Measurements from ENCODE around the gene UBASH3B.

UBASH3B gene

DNA sequence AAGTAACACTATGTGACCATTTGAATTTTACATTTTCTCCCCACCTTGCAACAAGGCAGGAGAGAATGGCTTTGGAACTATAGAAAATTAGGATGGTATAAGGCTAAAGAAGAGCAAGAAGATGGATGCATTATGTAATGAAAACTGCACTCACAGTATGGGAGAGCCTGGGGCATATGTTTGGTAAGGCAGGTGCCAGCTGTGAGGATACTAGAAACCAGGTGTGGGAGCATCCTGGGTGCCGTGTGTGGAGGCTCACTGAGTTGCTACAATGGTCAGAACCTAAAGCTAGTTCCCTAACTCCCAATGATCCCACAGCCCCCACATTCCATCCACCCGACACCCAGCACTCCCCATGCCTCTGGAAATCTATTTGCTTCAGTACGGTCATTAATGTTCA is 42.9 kb downstream of the UBASH3B start:
- no peaks in the 10 kb centered on the region for H3K4me1 ChIP-seq (ENCODE audit: insufficient read depth, low read length)
- H3K9ac ChIP-seq (ENCODE audit: low read length): no peak overlapping the region
- H3K36me3 ChIP-seq (ENCODE audit: insufficient read depth, low read length): no peaks in the 10 kb centered on the region
- H3K27me3 ChIP-seq (ENCODE audit: control insufficient read depth in 1 of 2, insufficient read depth in 2 of 2, low read length in 2 of 2): no peaks in the 10 kb centered on the region
- H3K4me3 ChIP-seq (ENCODE audit: low read depth in 1 of 2, low read length in 2 of 2): no peak overlapping the region
- no peaks in the 10 kb centered on the region for H3K9me3 ChIP-seq (ENCODE audit: low read length)
- no peak overlapping the region for H3K27ac ChIP-seq (ENCODE audit: low read depth, low read length)

DNA sequence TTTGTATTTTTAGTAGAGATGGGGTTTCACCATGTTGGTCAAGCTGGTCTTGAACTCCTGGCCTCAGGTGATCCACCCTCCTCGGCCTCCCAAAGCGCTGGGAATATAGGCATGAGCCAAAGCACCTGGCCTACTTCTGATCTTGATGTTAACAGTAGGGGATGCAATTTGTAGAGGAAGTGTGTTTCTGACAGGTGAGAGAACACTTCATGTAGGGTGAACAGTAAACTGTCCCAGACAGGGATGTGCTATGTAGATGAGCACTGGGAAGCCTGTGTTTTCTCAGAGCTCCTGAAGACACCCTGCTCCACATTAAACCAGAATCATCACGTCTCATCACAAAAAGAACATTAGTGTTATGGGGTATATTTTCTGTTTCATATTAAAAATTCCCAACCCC is 45.1 kb downstream of the UBASH3B start:
- Histone ChIP-seq H3K4me1 (ENCODE audit: insufficient read depth, low read length) (no peaks in the 10 kb centered on the region), H3K9me3 (ENCODE audit: low read length) (no peaks in the 10 kb centered on the region), H3K36me3 (ENCODE audit: insufficient read depth, low read length) (no peaks in the 10 kb centered on the region), H3K9ac (ENCODE audit: low read length) (no peak overlapping the region), H3K4me3 (ENCODE audit: low read depth in 1 of 2, low read length in 2 of 2) (no peak overlapping the region), H3K27ac (ENCODE audit: low read depth, low read length) (no peak overlapping the region), H3K27me3 (ENCODE audit: control insufficient read depth in 1 of 2, insufficient read depth in 2 of 2, low read length in 2 of 2) (no peaks in the 10 kb centered on the region)

DNA sequence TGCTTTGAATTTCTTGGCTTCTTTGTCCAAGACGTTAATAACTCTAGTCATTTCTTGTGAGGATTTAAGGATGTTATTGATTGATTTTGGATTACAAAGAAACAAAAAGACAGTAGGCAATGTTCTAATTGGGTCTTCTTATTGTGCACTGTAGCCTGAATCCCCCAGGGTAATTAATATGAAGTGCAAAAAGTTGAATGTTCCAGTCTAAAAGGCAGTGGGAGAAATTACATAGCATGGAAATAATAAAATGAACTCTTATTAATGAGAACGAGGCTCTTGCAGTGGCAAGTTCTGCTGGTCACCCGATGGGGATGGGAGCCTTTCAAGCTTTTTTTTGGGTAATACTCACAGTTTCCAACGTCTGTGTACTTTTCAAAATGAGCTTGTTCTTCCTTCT is 45.6 kb downstream of the UBASH3B start:
- H3K36me3 ChIP-seq (ENCODE audit: insufficient read depth, low read length): no peaks in the 10 kb centered on the region
- no peaks in the 10 kb centered on the region for H3K27me3 ChIP-seq (ENCODE audit: control insufficient read depth in 1 of 2, insufficient read depth in 2 of 2, low read length in 2 of 2)
- H3K4me1 ChIP-seq (ENCODE audit: insufficient read depth, low read length): no peaks in the 10 kb centered on the region
- no peak overlapping the region for H3K27ac ChIP-seq (ENCODE audit: low read depth, low read length)
- no peak overlapping the region for H3K9ac ChIP-seq (ENCODE audit: low read length)
- H3K4me3 ChIP-seq (ENCODE audit: low read depth in 1 of 2, low read length in 2 of 2): no peak overlapping the region
- H3K9me3 ChIP-seq (ENCODE audit: low read length): no peaks in the 10 kb centered on the region

DNA sequence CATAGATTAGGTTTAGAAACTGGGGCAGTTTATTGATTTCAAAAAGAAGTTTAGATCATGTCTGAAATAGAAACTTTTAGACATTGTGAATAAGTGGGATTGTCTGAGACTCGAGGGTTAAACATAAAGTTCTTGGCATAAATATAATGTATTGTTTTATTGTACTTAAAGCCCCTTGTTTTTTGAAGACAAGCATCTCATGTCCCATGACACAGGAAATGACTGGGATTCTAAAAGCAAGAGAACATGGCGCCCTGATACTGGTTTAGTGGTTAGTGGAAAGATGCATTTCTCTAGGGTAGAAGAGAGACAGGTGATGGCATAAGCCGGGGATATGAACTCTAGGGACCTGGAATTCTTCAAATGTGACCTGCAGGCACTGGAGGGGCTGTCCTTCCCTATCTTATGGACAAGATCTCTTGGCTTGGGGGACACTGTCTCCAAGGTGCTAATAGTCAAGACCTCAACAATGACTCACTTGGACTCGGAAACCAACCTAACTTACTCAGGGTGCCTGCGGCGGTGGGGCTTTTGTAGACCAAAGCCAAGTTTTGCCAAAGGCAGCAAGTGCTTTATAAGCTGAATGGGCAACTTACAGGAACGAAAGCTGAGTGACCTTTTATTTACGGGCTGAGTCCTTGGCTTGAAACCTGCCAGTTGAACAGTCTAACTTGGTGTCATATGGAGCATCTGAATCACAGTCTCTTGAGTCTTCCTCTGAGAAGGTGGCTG is 48.2 kb downstream of the UBASH3B start:
- H3K9ac ChIP-seq (ENCODE audit: low read length): no peak overlapping the region
- no peaks in the 10 kb centered on the region for H3K27me3 ChIP-seq (ENCODE audit: control insufficient read depth in 1 of 2, insufficient read depth in 2 of 2, low read length in 2 of 2)
- no peaks in the 10 kb centered on the region for H3K36me3 ChIP-seq (ENCODE audit: insufficient read depth, low read length)
- no peak overlapping the region for H3K27ac ChIP-seq (ENCODE audit: low read depth, low read length)
- H3K4me1 ChIP-seq (ENCODE audit: insufficient read depth, low read length): no peaks in the 10 kb centered on the region
- no peaks in the 10 kb centered on the region for H3K9me3 ChIP-seq (ENCODE audit: low read length)
- H3K4me3 ChIP-seq (ENCODE audit: low read depth in 1 of 2, low read length in 2 of 2): no peak overlapping the region

DNA sequence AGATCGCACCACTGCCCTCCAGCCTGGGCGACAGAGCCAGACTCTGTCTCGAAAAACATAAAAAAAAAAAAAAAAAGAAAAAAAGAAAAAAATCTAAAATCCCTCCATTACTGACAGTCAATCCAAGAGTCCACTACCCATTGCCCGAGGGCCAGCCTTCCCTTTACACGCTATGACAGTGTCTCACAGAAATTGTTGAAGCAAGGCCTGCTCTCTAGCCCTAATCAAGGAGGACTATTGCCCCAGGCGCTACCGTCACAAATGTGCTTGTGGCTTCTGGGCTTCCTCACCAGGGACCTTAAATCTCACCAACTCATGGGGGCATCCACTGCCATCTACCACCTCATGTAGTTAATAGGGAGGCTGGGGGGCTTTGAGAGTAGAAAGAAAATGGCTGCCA is 49.9 kb downstream of the UBASH3B start:
- no peak overlapping the region for H3K4me3 ChIP-seq (ENCODE audit: low read depth in 1 of 2, low read length in 2 of 2)
- no peaks in the 10 kb centered on the region for H3K36me3 ChIP-seq (ENCODE audit: insufficient read depth, low read length)
- H3K27ac ChIP-seq (ENCODE audit: low read depth, low read length): no peak overlapping the region
- H3K9ac ChIP-seq (ENCODE audit: low read length): no peak overlapping the region
- H3K9me3 ChIP-seq (ENCODE audit: low read length): no peaks in the 10 kb centered on the region
- no peaks in the 10 kb centered on the region for H3K27me3 ChIP-seq (ENCODE audit: control insufficient read depth in 1 of 2, insufficient read depth in 2 of 2, low read length in 2 of 2)
- no peaks in the 10 kb centered on the region for H3K4me1 ChIP-seq (ENCODE audit: insufficient read depth, low read length)

DNA sequence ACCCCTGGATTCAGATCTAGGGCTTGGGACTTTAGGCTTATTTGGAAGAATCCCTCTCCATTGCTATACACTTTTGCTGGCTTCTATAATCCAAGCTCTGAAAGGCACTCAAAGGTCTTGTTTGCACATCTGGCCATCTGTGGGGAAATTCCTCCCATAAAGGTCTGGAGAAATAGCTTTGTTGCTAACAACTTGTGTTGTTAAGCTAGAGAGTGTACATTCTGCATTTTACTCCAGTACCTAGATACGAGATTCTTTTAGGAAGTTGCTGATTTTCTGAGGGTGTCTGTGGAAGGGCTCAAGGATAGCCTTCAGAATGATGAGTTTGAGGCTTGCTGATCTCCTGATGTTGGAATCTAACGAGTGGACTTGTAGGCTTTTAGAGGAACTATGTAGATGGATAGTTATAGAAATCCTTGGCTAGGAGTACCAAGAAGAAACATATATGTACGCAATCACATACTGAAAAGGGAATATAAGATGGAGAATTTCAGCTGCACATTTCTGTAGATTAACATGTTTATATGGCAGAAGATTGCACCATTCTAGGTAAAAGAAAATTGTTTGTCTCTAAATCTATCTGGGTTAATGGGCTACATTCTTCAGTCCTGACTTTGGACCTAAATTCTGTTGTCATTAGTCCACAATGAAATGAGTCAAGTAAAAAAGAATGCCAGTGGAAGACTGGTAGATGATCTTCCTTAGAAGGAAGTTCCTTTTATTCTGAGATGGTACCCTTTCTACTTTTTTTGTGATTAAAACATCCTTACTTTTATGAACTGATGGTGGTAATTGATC is 51.0 kb downstream of the UBASH3B start:
- peaks cover 1% of the 10 kb centered on the region for H3K4me1 ChIP-seq (ENCODE audit: insufficient read depth, low read length)
- H3K9ac ChIP-seq (ENCODE audit: low read length): no peak overlapping the region
- H3K9me3 ChIP-seq (ENCODE audit: low read length): no peaks in the 10 kb centered on the region
- H3K36me3 ChIP-seq (ENCODE audit: insufficient read depth, low read length): no peaks in the 10 kb centered on the region
- H3K4me3 ChIP-seq (ENCODE audit: low read depth in 1 of 2, low read length in 2 of 2): no peak overlapping the region
- no peak overlapping the region for H3K27ac ChIP-seq (ENCODE audit: low read depth, low read length)
- no peaks in the 10 kb centered on the region for H3K27me3 ChIP-seq (ENCODE audit: control insufficient read depth in 1 of 2, insufficient read depth in 2 of 2, low read length in 2 of 2)

DNA sequence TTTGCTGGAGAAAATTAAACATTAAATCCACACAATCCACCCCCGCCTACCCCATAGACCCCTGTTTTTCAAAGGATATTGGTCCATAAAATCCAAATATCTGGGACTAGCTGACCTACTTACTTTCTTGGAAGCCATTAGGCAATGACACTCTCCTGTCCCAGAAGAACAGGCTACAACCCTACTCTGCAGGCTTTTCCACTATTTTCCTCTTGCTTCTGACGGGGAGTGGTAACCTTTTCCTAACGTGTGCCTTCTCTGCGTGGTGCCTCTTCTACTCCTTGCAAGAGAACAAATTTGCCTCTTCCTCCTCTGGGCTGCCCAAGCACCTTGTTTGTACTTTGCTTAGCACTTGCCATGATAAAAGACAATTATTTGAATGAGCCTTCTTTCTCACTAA is 51.6 kb downstream of the UBASH3B start:
- Histone ChIP-seq H3K27me3 (ENCODE audit: control insufficient read depth in 1 of 2, insufficient read depth in 2 of 2, low read length in 2 of 2) (no peaks in the 10 kb centered on the region), H3K9ac (ENCODE audit: low read length) (no peak overlapping the region), H3K27ac (ENCODE audit: low read depth, low read length) (no peak overlapping the region), H3K9me3 (ENCODE audit: low read length) (no peaks in the 10 kb centered on the region), H3K36me3 (ENCODE audit: insufficient read depth, low read length) (no peaks in the 10 kb centered on the region), H3K4me3 (ENCODE audit: low read depth in 1 of 2, low read length in 2 of 2) (no peak overlapping the region), H3K4me1 (ENCODE audit: insufficient read depth, low read length) (peaks cover 8% of the 10 kb centered on the region)

DNA sequence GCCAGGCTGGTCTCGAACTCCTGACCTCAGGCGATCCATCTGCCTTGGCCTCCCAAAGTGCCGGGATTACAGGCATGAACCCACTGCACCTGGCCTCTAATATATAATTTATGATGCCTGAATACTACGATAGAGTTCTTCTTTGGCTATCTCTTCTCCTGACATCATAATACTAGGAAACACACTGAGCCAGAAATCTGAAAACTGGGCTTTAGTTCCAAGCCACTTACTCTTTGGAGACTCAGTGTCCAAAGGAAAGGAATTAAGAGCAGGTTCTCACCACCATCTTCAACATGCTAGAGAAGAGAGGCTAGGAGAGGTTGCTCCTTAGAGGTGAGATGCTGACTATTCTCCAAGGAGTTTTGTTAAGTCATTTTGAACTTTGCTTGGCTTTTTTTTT is 52.4 kb downstream of the UBASH3B start:
- Histone ChIP-seq H3K27me3 (ENCODE audit: control insufficient read depth in 1 of 2, insufficient read depth in 2 of 2, low read length in 2 of 2) (no peaks in the 10 kb centered on the region), H3K4me1 (ENCODE audit: insufficient read depth, low read length) (peaks cover 12% of the 10 kb centered on the region), H3K4me3 (ENCODE audit: low read depth in 1 of 2, low read length in 2 of 2) (no peak overlapping the region), H3K36me3 (ENCODE audit: insufficient read depth, low read length) (no peaks in the 10 kb centered on the region), H3K9ac (ENCODE audit: low read length) (no peak overlapping the region), H3K9me3 (ENCODE audit: low read length) (no peaks in the 10 kb centered on the region), H3K27ac (ENCODE audit: low read depth, low read length) (no peak overlapping the region)

DNA sequence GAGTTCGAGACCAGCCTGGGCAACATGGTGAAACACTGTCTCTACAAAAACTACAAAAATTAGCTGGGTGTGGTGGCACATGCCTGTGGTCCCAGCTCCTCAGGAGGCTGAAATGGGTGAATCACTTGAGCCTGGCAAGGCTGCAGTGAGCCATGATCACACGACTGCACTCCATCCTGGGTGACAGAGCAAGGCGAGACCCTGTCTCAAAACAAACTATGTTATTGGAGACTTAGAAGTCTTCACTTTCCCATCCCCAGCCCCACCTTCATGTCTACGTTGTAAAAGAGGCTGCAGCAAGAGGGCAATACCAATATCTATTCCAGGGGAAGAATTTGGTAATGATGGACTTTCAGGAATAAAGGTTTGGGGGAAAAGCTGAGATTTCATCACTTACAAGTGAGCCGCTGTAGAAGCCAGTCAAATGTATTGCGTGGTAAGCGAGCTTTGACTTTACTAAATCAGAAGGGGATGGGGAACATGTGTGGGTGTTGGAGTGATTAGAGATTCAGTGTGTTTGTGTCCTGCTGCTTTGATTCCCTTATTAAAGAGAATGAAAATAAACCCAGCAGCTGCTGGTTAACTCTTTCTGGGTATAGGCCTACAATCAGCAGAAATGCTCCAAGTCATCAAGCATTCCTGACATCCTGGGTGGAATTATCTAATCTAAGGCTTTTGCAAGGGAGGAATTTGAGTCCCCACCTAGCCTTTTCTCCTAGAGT is 53.7 kb downstream of the UBASH3B start:
- no peaks in the 10 kb centered on the region for H3K9me3 ChIP-seq (ENCODE audit: low read length)
- H3K4me1 ChIP-seq (ENCODE audit: insufficient read depth, low read length): peaks cover 12% of the 10 kb centered on the region
- H3K9ac ChIP-seq (ENCODE audit: low read length): no peak overlapping the region
- no peak overlapping the region for H3K4me3 ChIP-seq (ENCODE audit: low read depth in 1 of 2, low read length in 2 of 2)
- H3K36me3 ChIP-seq (ENCODE audit: insufficient read depth, low read length): no peaks in the 10 kb centered on the region
- H3K27me3 ChIP-seq (ENCODE audit: control insufficient read depth in 1 of 2, insufficient read depth in 2 of 2, low read length in 2 of 2): no peaks in the 10 kb centered on the region
- H3K27ac ChIP-seq (ENCODE audit: low read depth, low read length): no peak overlapping the region

DNA sequence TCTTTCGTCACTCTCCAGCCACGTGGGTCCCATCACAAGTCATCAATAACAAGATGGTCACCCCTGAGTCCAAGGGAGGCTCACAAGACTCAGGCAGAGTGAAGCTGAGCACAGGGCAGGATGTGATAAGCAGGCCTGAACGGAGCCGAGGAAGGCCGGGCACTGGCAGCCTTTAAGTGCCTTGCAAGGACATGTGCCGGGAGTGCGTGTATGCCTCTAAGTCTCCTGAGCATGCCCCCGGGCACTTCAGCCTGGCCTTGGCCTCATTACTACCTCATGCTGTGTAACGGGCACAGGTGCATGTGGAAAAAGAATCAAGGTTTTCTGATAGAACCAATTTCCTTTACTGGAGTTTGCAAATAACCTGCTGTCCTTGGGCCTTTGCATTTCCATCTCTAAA is 55.8 kb downstream of the UBASH3B start:
- Histone ChIP-seq H3K9me3 (ENCODE audit: low read length) (no peaks in the 10 kb centered on the region), H3K4me3 (ENCODE audit: low read depth in 1 of 2, low read length in 2 of 2) (no peak overlapping the region), H3K4me1 (ENCODE audit: insufficient read depth, low read length) (peaks cover 12% of the 10 kb centered on the region), H3K9ac (ENCODE audit: low read length) (no peak overlapping the region), H3K36me3 (ENCODE audit: insufficient read depth, low read length) (no peaks in the 10 kb centered on the region), H3K27ac (ENCODE audit: low read depth, low read length) (no peak overlapping the region), H3K27me3 (ENCODE audit: control insufficient read depth in 1 of 2, insufficient read depth in 2 of 2, low read length in 2 of 2) (no peaks in the 10 kb centered on the region)

DNA sequence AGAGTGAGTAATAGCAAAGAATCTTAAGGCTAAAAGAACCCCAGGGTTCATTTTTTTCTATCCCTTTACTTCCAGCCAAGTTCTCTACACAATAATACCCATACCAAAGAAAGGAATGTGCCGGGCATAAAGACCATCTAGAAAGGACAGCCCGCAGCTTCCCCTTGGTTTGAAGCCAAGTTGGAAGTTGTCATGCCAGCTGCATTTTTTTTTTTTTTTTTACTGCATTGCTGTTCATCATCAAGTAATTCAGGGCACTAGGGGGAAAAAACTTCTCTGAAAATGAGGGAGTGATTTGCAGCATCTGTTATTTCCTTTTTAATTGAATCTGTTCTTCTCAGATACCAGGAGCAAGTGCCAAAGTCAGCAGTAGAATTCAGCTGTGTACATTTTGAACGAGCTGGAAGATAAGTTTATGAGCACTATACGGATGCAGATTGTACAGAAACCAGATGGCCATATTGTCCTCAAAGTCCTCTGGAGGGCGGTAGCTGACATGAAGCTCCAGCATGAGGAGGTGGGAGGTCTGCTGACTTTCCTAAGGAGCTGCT is 56.4 kb downstream of the UBASH3B start:
- no peaks in the 10 kb centered on the region for H3K9me3 ChIP-seq (ENCODE audit: low read length)
- no peaks in the 10 kb centered on the region for H3K36me3 ChIP-seq (ENCODE audit: insufficient read depth, low read length)
- H3K4me1 ChIP-seq (ENCODE audit: insufficient read depth, low read length): peaks cover 12% of the 10 kb centered on the region
- no peak overlapping the region for H3K9ac ChIP-seq (ENCODE audit: low read length)
- no peak overlapping the region for H3K4me3 ChIP-seq (ENCODE audit: low read depth in 1 of 2, low read length in 2 of 2)
- no peak overlapping the region for H3K27ac ChIP-seq (ENCODE audit: low read depth, low read length)
- H3K27me3 ChIP-seq (ENCODE audit: control insufficient read depth in 1 of 2, insufficient read depth in 2 of 2, low read length in 2 of 2): no peaks in the 10 kb centered on the region
